Measurements from ENCODE around the gene HOXD13.

HOXD13 gene

GRCh38 chr2:176124947-176125771 is 32.6 kb downstream of the HOXD13 start:
- no peak overlapping the region for H3K9ac ChIP-seq (ENCODE audit: low read depth, low read length)

GRCh38 chr2:176125772-176126054 is 33.2 kb downstream of the HOXD13 start:
- H3K9me3 ChIP-seq (ENCODE audit: insufficient read depth, low read depth, low read length) = no peaks in the 10 kb centered on the region
- H3K4me1 ChIP-seq (ENCODE audit: insufficient read depth, low read length) = peaks cover 12% of the 10 kb centered on the region; the same call in 1 of the 2 replicates
- peaks cover 100% of the 10 kb centered on the region for H3K27me3 ChIP-seq (ENCODE audit: insufficient read depth, low read length)
- no peak overlapping the region for H3K9ac ChIP-seq (ENCODE audit: low read depth, low read length)
- H3K27ac ChIP-seq (ENCODE audit: low read depth, low read length) = no peak overlapping the region
- H3K36me3 ChIP-seq (ENCODE audit: insufficient read depth, low read length) = no peaks in the 10 kb centered on the region
- 18% methylated on average over 6 of the region's 6 CpGs for WGBS
- no peak overlapping the region for H3K4me3 ChIP-seq (ENCODE audit: low read length)

More at GRCh38 chr2:176124947-176125771, 32.6 kb downstream of the HOXD13 start:
- Histone ChIP-seq H3K4me1 (ENCODE audit: insufficient read depth, low read length) (peaks cover 12% of the 10 kb centered on the region; the same call in 1 of the 2 replicates), H3K9me3 (ENCODE audit: insufficient read depth, low read depth, low read length) (no peaks in the 10 kb centered on the region), H3K27ac (ENCODE audit: low read depth, low read length) (no peak overlapping the region), H3K4me3 (ENCODE audit: low read length) (no peak overlapping the region), H3K27me3 (ENCODE audit: insufficient read depth, low read length) (peaks cover 100% of the 10 kb centered on the region), H3K36me3 (ENCODE audit: insufficient read depth, low read length) (no peaks in the 10 kb centered on the region)
- WGBS = 32% methylated on average over 9 of the region's 9 CpGs

- no peaks in the 10 kb centered on the region for H3K36me3 ChIP-seq (ENCODE audit: insufficient read depth, low read length)
- no peak overlapping the region for H3K9ac ChIP-seq (ENCODE audit: low read depth, low read length)
Observed at GRCh38 chr2:176126929-176127773, 34.6 kb downstream of the HOXD13 start.

GRCh38 chr2:176127774-176128072 is 35.2 kb downstream of the HOXD13 start:
- H3K4me3 ChIP-seq (ENCODE audit: low read length) = no peak overlapping the region
- 34% methylated on average over 3 of the region's 4 CpGs for WGBS
- peaks cover 100% of the 10 kb centered on the region for H3K27me3 ChIP-seq (ENCODE audit: insufficient read depth, low read length)
- no peaks in the 10 kb centered on the region for H3K9me3 ChIP-seq (ENCODE audit: insufficient read depth, low read depth, low read length)
- H3K36me3 ChIP-seq (ENCODE audit: insufficient read depth, low read length) = no peaks in the 10 kb centered on the region
- H3K4me1 ChIP-seq (ENCODE audit: insufficient read depth, low read length) = peaks cover 16% of the 10 kb centered on the region; the same call in 1 of the 2 replicates
- no peak overlapping the region for H3K9ac ChIP-seq (ENCODE audit: low read depth, low read length)
- H3K27ac ChIP-seq (ENCODE audit: low read depth, low read length) = no peak overlapping the region

More at GRCh38 chr2:176126929-176127773, 34.6 kb downstream of the HOXD13 start:
- WGBS = 9% methylated on average over 6 of the region's 13 CpGs
- Histone ChIP-seq H3K27ac (ENCODE audit: low read depth, low read length) (no peak overlapping the region), H3K27me3 (ENCODE audit: insufficient read depth, low read length) (peaks cover 100% of the 10 kb centered on the region), H3K4me1 (ENCODE audit: insufficient read depth, low read length) (peaks cover 12% of the 10 kb centered on the region; the same call in 1 of the 2 replicates), H3K9me3 (ENCODE audit: insufficient read depth, low read depth, low read length) (no peaks in the 10 kb centered on the region), H3K4me3 (ENCODE audit: low read length) (no peak overlapping the region)

GRCh38 chr2:176128172-176128981 is 35.9 kb downstream of the HOXD13 start:
- Histone ChIP-seq H3K27me3 (ENCODE audit: insufficient read depth, low read length) (peaks cover 100% of the 10 kb centered on the region), H3K4me3 (ENCODE audit: low read length) (peak overlapping the region; percentile 14; the same call in 1 of the 2 replicates), H3K36me3 (ENCODE audit: insufficient read depth, low read length) (no peaks in the 10 kb centered on the region), H3K9me3 (ENCODE audit: insufficient read depth, low read depth, low read length) (no peaks in the 10 kb centered on the region), H3K27ac (ENCODE audit: low read depth, low read length) (no peak overlapping the region), H3K9ac (ENCODE audit: low read depth, low read length) (no peak overlapping the region), H3K4me1 (ENCODE audit: insufficient read depth, low read length) (peaks cover 16% of the 10 kb centered on the region; the same call in 1 of the 2 replicates)
- 3% methylated on average over 49 of the region's 49 CpGs for WGBS

DNA sequence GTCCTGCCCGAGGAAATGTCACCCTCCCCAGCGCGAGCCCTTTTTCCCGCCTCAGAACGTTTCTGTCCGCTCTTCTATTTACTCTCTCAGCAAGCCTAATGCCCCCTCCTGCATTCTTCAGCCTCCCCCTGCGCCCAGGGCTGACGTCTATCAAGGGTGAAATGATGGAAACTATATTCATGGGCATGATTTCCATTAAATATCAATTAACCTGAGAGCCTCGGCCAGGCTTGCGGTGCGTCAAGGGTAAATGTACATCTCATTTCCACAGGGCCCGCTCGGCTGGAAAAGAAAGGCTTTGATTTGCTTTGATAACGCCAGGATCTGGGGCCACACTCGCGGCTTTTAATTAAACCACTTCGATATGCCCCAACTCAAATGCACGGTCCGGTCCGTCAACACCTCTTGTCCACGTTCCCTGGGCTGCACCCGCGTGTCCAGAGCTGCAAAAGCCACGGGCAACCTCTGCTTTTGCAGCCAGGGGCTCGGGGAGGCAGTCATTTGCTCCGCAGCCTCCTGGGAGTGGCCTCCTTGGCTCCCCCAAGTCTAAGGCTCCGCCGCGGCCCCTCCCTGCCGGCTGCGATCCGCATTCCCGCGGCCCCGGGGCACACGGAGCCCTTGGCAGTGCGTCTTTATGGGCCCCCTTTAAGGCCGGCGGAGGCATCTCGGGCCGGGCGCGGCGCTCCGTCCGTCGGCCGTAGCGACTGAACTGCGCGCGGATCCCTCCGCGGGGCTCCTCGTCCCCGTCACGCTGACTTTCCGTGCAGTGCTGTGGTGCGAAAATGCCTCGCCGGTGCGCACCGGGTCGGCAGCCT is 36.7 kb downstream of the HOXD13 start, which contains the start of gene HOXD8:
TSS of gene HOXD8 (plus strand) at position 724 of the 815 bp plus-strand sequence. CDS start 662 bp downstream, outside the sequence.
- Histone ChIP-seq H3K9ac (ENCODE audit: low read depth, low read length) (no peak within 1 kb of the TSS), H3K4me1 (ENCODE audit: insufficient read depth, low read length) (peaks cover 16% of the 10 kb centered on the region; the same call in 1 of the 2 replicates), H3K4me3 (ENCODE audit: low read length) (peak within 1 kb of the TSS; percentile 14; the same call in 1 of the 2 replicates), H3K9me3 (ENCODE audit: insufficient read depth, low read depth, low read length) (no peaks in the 10 kb centered on the region), H3K27ac (ENCODE audit: low read depth, low read length) (no peak within 1 kb of the TSS), H3K36me3 (ENCODE audit: insufficient read depth, low read length) (no peaks in the 10 kb centered on the region), H3K27me3 (ENCODE audit: insufficient read depth, low read length) (peaks cover 100% of the 10 kb centered on the region)
- under 1% methylated on average over 61 of the region's 64 CpGs for WGBS

- Histone ChIP-seq H3K4me3 (ENCODE audit: low read length) (no peak overlapping the region), H3K9me3 (ENCODE audit: insufficient read depth, low read depth, low read length) (no peaks in the 10 kb centered on the region), H3K27me3 (ENCODE audit: insufficient read depth, low read length) (peaks cover 100% of the 10 kb centered on the region), H3K4me1 (ENCODE audit: insufficient read depth, low read length) (peaks cover 16% of the 10 kb centered on the region; the same call in 1 of the 2 replicates), H3K36me3 (ENCODE audit: insufficient read depth, low read length) (no peaks in the 10 kb centered on the region), H3K9ac (ENCODE audit: low read depth, low read length) (no peak overlapping the region), H3K27ac (ENCODE audit: low read depth, low read length) (no peak overlapping the region)
- WGBS = under 1% methylated on average over 43 of the region's 43 CpGs
Observed at GRCh38 chr2:176129813-176130146, 37.3 kb downstream of the HOXD13 start.

DNA sequence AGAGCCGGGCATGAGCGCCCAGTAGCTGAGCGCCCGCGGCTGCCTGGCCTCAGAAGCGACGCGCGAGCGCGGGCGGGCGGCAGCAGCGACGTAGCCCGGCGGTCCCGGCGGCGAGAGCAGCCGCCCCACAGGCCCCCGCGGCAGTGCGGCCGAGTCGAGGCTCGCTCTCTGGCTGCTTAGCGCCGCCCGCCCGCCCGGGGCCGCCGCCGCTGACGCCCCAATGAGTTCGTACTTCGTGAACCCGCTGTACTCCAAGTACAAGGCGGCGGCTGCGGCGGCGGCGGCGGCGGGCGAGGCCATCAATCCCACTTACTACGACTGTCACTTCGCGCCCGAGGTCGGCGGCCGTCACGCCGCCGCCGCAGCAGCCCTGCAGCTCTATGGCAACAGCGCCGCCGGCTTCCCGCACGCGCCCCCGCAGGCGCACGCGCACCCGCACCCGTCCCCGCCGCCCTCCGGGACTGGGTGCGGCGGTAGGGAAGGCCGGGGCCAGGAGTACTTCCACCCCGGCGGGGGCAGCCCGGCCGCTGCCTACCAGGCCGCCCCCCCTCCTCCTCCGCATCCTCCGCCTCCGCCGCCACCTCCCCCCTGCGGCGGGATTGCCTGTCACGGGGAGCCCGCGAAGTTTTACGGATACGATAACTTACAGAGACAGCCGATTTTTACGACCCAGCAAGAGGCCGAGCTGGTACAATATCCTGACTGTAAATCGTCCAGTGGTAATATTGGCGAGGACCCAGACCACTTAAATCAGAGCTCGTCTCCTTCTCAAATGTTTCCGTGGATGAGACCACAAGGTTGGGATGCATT is 37.8 kb downstream of the HOXD13 start:
- under 1% methylated on average over 100 of the region's 100 CpGs for WGBS
- Histone ChIP-seq H3K27me3 (ENCODE audit: insufficient read depth, low read length) (peaks cover 100% of the 10 kb centered on the region), H3K36me3 (ENCODE audit: insufficient read depth, low read length) (no peaks in the 10 kb centered on the region), H3K4me3 (ENCODE audit: low read length) (no peak overlapping the region), H3K4me1 (ENCODE audit: insufficient read depth, low read length) (peaks cover 16% of the 10 kb centered on the region; the same call in 1 of the 2 replicates), H3K9ac (ENCODE audit: low read depth, low read length) (no peak overlapping the region), H3K9me3 (ENCODE audit: insufficient read depth, low read depth, low read length) (no peaks in the 10 kb centered on the region), H3K27ac (ENCODE audit: low read depth, low read length) (no peak overlapping the region)

- 21% methylated on average over 11 of the region's 15 CpGs for WGBS
- Histone ChIP-seq H3K27ac (ENCODE audit: low read depth, low read length) (no peak overlapping the region), H3K4me1 (ENCODE audit: insufficient read depth, low read length) (peaks cover 16% of the 10 kb centered on the region; the same call in 1 of the 2 replicates), H3K9me3 (ENCODE audit: insufficient read depth, low read depth, low read length) (no peaks in the 10 kb centered on the region), H3K36me3 (ENCODE audit: insufficient read depth, low read length) (no peaks in the 10 kb centered on the region), H3K4me3 (ENCODE audit: low read length) (no peak overlapping the region), H3K9ac (ENCODE audit: low read depth, low read length) (no peak overlapping the region), H3K27me3 (ENCODE audit: insufficient read depth, low read length) (peaks cover 100% of the 10 kb centered on the region)
Observed at GRCh38 chr2:176130957-176131847, 38.7 kb downstream of the HOXD13 start.

Data from HUES64 (cell line).